Measurements from ENCODE around the gene TBCC.

The TBCC gene

DNA sequence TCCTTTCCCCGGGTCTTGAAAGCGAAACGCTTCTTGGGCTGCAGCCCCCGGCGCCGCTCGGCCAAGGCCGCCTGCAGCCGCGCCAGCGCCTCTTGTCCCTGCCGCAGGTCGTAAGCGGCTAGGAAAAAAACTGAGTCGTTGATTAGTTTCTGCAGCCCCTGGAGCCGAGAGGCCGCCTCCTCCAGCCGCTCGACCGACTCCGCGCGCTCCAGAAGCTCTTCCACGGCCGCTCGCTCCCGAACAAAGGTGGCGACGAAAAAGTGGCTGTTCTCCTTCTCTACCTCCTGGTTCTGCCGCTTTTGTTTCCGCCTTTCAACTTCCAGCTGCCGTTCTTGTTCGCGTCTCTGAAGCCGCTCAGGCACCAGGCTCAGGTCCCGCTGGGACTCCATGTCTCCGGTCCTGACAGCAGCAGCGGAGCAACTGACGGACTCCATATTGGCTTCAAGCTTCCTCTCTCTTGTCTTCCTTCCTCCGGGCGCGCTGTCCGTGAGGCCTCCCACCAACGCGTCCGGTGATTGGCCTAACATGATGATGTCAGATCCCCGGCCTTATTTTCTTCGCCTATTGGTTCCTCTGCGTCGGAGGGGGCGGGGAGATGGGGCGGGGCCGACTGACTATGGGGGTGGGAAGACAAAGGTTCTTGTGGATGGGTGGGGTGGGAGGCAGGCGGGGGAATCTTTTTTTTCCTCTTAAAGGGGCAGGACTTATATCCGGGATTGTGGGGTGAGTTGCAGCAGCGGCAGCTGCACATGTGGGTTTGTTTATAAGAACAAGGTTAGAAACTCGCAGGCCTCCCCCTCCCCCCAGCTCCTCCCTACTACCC is at the start of gene TBCC:
Gene TBCC (minus strand): TSS at position 464 of the 823 bp plus-strand sequence. CDS start 30 bp downstream, at position 434.
- Histone ChIP-seq H3K27ac (peak within 1 kb of the TSS; percentile 98), H3K9ac (peak within 1 kb of the TSS; percentile 99), H4K20me1 (peaks cover 23% of the 10 kb centered on the region), H3K9me3 (no peaks in the 10 kb centered on the region), H3K4me3 (peak within 1 kb of the TSS; percentile 98), H3K4me1 (peaks cover 66% of the 10 kb centered on the region), H3K27me3 (no peaks in the 10 kb centered on the region), H3K36me3 (no peaks in the 10 kb centered on the region), H3K4me2 (peak within 1 kb of the TSS; percentile 90)
- no peak for TF ChIP-seq Cebpa-rat (IDR thresholded peaks at IDR 0.05)

DNA sequence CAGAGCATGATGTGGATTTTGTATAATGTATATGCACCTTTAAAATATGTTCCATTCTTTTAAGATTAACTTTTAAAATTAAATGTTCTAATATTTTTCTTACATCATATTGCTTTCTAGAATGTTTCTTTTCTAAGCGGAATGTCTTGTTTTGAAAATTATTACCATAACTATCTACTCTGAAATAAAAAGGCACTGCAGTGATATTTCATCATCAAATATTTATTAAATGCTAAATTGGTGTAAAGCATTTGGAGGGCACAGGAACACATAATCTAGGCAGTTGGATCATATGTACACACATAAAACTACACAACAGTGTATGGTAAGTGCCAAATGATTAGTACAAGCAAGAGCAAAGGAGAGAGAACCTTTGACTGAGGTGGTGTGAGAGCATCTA is 49.7 kb upstream of the TBCC start:
- H3K4me1 ChIP-seq = peaks cover 9% of the 10 kb centered on the region; the same call in 1 of the 2 replicates
- no peaks in the 10 kb centered on the region for H3K27me3 ChIP-seq
- no peak overlapping the region for H3K4me3 ChIP-seq
- peaks cover 12% of the 10 kb centered on the region; the same call in 1 of the 2 replicates for H4K20me1 ChIP-seq
- 0 out of 2 replicates have a peak, but pooled peaks cover 4% of the 10 kb centered on the region for H3K36me3 ChIP-seq
- no peaks in the 10 kb centered on the region for H3K9me3 ChIP-seq
- H3K9ac ChIP-seq = no peak overlapping the region
- no peak overlapping the region for H3K27ac ChIP-seq
- no peak overlapping the region for H3K4me2 ChIP-seq
- no peak for TF ChIP-seq Cebpa-rat (IDR thresholded peaks at IDR 0.05)

DNA sequence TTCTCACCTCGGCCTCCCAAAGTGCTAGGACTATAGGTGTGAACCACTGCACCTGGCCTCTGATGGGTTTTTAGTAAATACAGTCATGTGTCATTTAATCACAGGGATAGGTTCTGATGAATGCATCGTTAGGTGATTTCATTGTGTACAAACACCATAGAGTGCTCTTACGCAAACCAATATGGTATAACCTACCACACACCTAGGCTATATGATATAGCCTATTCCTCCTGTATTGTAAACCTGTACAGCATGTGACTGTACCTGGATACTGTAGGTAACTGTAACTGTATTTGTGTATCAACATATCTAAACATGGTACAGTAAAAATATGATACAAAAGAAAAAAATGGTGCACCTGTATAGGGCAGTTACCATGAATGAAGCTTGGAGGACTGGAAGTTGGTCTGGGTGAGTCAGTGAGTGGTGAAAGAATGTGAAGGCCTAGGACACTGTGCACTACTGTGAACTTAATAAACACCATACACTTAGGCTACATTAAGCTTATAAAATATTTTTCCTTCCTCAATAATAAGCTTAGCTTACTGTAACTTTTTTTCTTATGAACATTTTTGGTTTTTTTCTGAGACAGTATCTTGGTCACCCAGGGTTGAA is 45.9 kb upstream of the TBCC start:
- Histone ChIP-seq H3K27me3 (no peaks in the 10 kb centered on the region), H3K4me3 (no peak overlapping the region), H3K4me1 (peaks cover 30% of the 10 kb centered on the region), H3K4me2 (no peak overlapping the region), H3K9me3 (no peaks in the 10 kb centered on the region), H3K36me3 (peaks cover 29% of the 10 kb centered on the region), H4K20me1 (peaks cover 51% of the 10 kb centered on the region), H3K27ac (no peak overlapping the region), H3K9ac (no peak overlapping the region)
- no peak for TF ChIP-seq Cebpa-rat (IDR thresholded peaks at IDR 0.05)

GRCh38 chr6:42790549-42791181 is 44.8 kb upstream of the TBCC start:
- H3K9me3 ChIP-seq = no peaks in the 10 kb centered on the region
- H3K27me3 ChIP-seq = no peaks in the 10 kb centered on the region
- H4K20me1 ChIP-seq = peaks cover 52% of the 10 kb centered on the region
- no peak for TF ChIP-seq Cebpa-rat (IDR thresholded peaks at IDR 0.05)
- no peak overlapping the region for H3K9ac ChIP-seq
- H3K36me3 ChIP-seq = peaks cover 29% of the 10 kb centered on the region
- no peak overlapping the region for H3K4me2 ChIP-seq
- no peak overlapping the region for H3K4me3 ChIP-seq
- H3K27ac ChIP-seq = no peak overlapping the region
- peaks cover 42% of the 10 kb centered on the region for H3K4me1 ChIP-seq

- no peak overlapping the region for H3K27ac ChIP-seq
- TF ChIP-seq Cebpa-rat (IDR thresholded peaks at IDR 0.05) = no peak
- no peak overlapping the region for H3K4me2 ChIP-seq
- H3K27me3 ChIP-seq = no peaks in the 10 kb centered on the region
- H3K9me3 ChIP-seq = no peaks in the 10 kb centered on the region
- peaks cover 29% of the 10 kb centered on the region for H3K36me3 ChIP-seq
- H3K4me3 ChIP-seq = no peak overlapping the region
- peaks cover 56% of the 10 kb centered on the region for H3K4me1 ChIP-seq
- no peak overlapping the region for H3K9ac ChIP-seq
- peaks cover 52% of the 10 kb centered on the region for H4K20me1 ChIP-seq
Measured at GRCh38 chr6:42788671-42789070, 42.8 kb upstream of the TBCC start.

- Histone ChIP-seq H4K20me1 (peaks cover 52% of the 10 kb centered on the region), H3K4me1 (peaks cover 56% of the 10 kb centered on the region), H3K4me2 (peak overlapping the region; percentile 89), H3K4me3 (no peak overlapping the region), H3K27ac (no peak overlapping the region), H3K36me3 (peaks cover 29% of the 10 kb centered on the region), H3K27me3 (no peaks in the 10 kb centered on the region), H3K9ac (no peak overlapping the region), H3K9me3 (no peaks in the 10 kb centered on the region)
- TF ChIP-seq Cebpa-rat (IDR thresholded peaks at IDR 0.05) = no peak
Measured at GRCh38 chr6:42787063-42787472, 41.2 kb upstream of the TBCC start.

DNA sequence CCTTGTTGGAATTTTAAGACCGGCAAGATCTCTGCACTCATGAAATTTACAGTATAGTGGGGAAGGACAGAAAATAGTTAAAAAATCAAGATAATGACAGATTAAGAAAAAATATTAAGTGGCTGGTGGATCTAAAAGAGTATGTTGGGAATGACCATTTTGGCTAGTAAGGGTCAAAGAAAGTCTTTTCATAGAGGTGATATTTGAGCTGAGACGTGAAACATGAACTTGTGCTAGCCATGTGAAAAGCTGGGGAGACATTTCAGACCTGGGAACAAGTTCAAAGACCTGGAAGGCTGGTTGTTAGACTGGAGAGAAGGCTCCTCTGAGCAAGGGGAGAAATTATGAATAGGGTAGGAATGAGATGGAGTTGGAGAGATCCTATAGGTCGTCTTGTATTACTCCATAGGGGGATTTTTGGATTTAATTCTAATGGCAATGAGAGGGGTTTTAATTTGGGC is 40.7 kb upstream of the TBCC start:
- H3K9ac ChIP-seq = no peak overlapping the region
- peaks cover 56% of the 10 kb centered on the region for H3K4me1 ChIP-seq
- H3K4me2 ChIP-seq = peak overlapping the region; percentile 89

GRCh38 chr6:42784717-42785498 is 39.0 kb upstream of the TBCC start:
- no peaks in the 10 kb centered on the region for H3K27me3 ChIP-seq
- peak overlapping the region; percentile 93 for H3K4me3 ChIP-seq
- peak overlapping the region; percentile 100 for H3K9ac ChIP-seq
- H3K27ac ChIP-seq = peak overlapping the region; percentile 100
- H3K4me1 ChIP-seq = peaks cover 60% of the 10 kb centered on the region
- no peak for TF ChIP-seq Cebpa-rat (IDR thresholded peaks at IDR 0.05)
- peak overlapping the region; percentile 89 for H3K4me2 ChIP-seq
- no peaks in the 10 kb centered on the region for H3K9me3 ChIP-seq
- H3K36me3 ChIP-seq = peaks cover 20% of the 10 kb centered on the region
- H4K20me1 ChIP-seq = peaks cover 32% of the 10 kb centered on the region

More for the DNA sequence above, 40.7 kb upstream of the TBCC start:
- no peak for TF ChIP-seq Cebpa-rat (IDR thresholded peaks at IDR 0.05)
- no peaks in the 10 kb centered on the region for H3K9me3 ChIP-seq
- H3K36me3 ChIP-seq = peaks cover 29% of the 10 kb centered on the region
- H3K27ac ChIP-seq = no peak overlapping the region
- H3K27me3 ChIP-seq = no peaks in the 10 kb centered on the region
- peaks cover 48% of the 10 kb centered on the region for H4K20me1 ChIP-seq
- H3K4me3 ChIP-seq = no peak overlapping the region

All from BLaER1 (cell line).